Muscle layer of colon (tissue), 2 donors: ENCODE results near the gene RSPH1.

Experiments used
- H3K27ac ChIP-seq: one replicate; pipeline ENCODE4 v1.7.0; 2013; ENCODE audit warnings: low read depth, mild to moderate bottlenecking, low read length, moderate library complexity
- H3K27me3 ChIP-seq, 2 donors: one replicate each; pipeline ENCODE4 v1.7.0; 2013; ENCODE audit warnings: low read length in 2 of 2, mild to moderate bottlenecking in 2 of 2; ENCODE audit not compliant: insufficient read depth in 2 of 2, control insufficient read depth in 1 of 2
- H3K36me3 ChIP-seq: one replicate; pipeline ENCODE4 v1.7.0; 2013; ENCODE audit warnings: mild to moderate bottlenecking, low read length; ENCODE audit not compliant: insufficient read depth
- H3K4me1 ChIP-seq: one replicate; pipeline ENCODE4 v1.7.0; 2013; ENCODE audit warnings: mild to moderate bottlenecking, low read length; ENCODE audit not compliant: insufficient read depth
- H3K4me3 ChIP-seq, 2 donors: one replicate each; pipeline ENCODE4 v1.7.0; 2013; ENCODE audit warnings: low read length in 2 of 2, low read depth in 1 of 2, mild to moderate bottlenecking in 1 of 2, moderate library complexity in 1 of 2
- H3K9ac ChIP-seq: one replicate; pipeline ENCODE4 v1.7.0; 2013; ENCODE audit warnings: low read length
- H3K9me3 ChIP-seq: one replicate; pipeline ENCODE4 v1.7.0; 2013; ENCODE audit warnings: mild to moderate bottlenecking, low read length
- donor health status: abdominal sarcoma.
- donor health status: Adenocarcinoma of cecum.

RSPH1 gene

DNA sequence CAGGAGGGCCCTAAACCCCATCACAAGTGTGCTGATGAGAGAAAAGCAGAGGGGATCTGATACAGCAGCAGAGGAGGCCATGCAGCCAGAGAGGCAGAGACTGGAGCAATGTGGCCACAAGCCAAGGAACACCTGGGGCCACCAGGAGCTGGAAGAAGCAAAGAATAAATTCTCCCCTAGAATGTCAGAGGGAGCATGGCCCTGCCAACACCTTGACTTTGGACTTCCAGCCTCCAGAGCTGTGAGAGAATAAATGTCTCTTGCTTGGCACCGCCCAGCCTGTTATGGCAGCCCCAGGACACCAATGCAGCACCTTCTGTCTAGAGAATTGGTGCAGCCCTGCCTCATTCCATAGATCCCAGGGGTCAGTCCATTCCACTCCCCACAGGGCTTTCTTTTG is 67.0 kb downstream of the RSPH1 start:
- Histone ChIP-seq H3K4me3 (no peak overlapping the region), H3K9ac (no peak overlapping the region), H3K36me3 (no peaks in the 10 kb centered on the region), H3K27me3 (peaks cover 0 to 6% of the 10 kb centered on the region in 2 donors), H3K9me3 (peaks cover 10% of the 10 kb centered on the region), H3K27ac (no peak overlapping the region), H3K4me1 (no peaks in the 10 kb centered on the region)

DNA sequence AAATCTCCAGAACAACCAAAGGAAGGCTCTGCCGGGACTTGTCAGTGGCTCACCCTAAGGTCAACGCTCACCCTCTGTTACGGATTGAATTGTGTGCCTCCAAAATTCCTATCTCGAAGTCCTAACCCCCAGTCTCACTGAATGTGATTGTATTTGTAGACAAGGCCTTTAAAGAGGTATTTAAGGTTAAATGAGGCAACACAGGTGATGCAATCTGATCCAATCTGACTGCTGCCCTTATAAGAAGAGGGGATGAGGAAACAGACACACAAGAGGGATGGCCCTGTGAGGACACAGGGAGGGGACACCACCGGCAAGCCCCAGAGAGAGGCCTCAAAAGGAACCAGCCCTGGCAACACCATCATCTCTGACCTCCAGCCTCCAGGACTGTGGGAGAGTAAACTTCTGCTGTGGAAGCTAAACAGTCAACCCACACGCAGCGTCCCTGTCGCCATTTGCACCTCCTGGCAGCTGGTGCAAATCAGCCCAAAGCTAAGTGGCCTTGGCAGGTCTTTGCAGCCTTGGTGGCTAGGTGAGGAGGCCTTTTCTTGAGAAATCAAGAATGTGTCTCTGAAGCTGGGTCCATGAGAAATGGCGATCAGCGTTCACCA is 68.1 kb downstream of the RSPH1 start:
- H3K4me1 ChIP-seq = no peaks in the 10 kb centered on the region

DNA sequence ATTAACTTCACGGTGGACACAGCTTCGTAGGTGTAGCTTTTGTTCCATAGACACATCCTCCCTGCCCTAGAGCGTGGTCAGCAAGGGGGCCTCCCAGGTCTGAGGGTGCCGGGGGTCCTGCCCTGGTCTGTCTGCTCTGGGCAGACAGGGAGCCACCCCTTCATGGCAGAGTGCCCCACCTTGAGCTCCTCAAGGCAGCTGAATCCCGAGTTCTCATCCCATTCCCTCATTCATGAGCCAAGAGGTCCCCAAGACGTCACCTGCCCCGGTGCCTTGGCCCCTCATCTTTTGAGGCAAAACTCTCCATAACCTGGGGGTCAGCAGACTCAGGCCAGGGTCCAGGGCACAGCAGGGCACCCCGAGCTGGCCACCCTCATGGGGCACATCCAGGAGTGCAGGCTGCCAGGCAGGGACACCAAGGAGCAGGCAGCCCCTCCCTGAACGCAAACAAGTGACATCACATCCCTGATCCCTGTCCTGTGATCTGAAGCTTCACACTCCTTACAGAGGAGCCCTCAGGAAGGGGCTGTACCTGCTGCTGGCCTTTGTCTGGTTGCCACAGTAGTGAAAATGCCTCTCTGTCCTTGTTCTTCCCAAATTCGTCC is 69.0 kb downstream of the RSPH1 start:
- Histone ChIP-seq H3K36me3 (no peaks in the 10 kb centered on the region), H3K9me3 (peaks cover under 1% of the 10 kb centered on the region), H3K9ac (no peak overlapping the region), H3K27me3 (peaks cover 0 to 6% of the 10 kb centered on the region in 2 donors), H3K4me3 (no peak overlapping the region), H3K4me1 (no peaks in the 10 kb centered on the region), H3K27ac (no peak overlapping the region)

More for the DNA sequence above, 68.1 kb downstream of the RSPH1 start:
- Histone ChIP-seq H3K9ac (no peak overlapping the region), H3K9me3 (peaks cover 10% of the 10 kb centered on the region), H3K27me3 (peaks cover 0 to 6% of the 10 kb centered on the region in 2 donors), H3K4me3 (no peak overlapping the region), H3K36me3 (no peaks in the 10 kb centered on the region), H3K27ac (no peak overlapping the region)

DNA sequence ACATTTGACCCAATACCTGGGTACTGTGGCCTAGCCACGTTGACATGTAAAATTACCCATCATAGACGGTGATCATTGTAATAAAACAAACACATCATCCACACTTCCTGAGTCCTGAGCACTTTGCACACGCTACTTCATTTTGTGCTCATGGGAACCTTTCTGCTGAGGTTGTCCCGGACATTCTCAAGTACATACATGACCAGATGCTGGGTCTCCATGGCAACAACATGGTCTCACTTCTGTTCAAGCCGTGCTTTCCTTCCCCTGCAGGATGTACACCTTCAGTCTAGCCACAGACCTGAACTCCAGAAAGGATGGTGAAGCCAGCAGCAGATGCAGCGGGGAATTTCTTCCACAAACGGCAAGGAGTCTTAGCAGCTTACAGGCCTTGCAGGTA is 69.6 kb downstream of the RSPH1 start:
- no peaks in the 10 kb centered on the region for H3K36me3 ChIP-seq
- no peaks in the 10 kb centered on the region for H3K9me3 ChIP-seq
- H3K27me3 ChIP-seq = peaks cover 0 to 6% of the 10 kb centered on the region in 2 donors
- no peak overlapping the region for H3K9ac ChIP-seq
- H3K27ac ChIP-seq = no peak overlapping the region
- H3K4me3 ChIP-seq = no peak overlapping the region
- no peaks in the 10 kb centered on the region for H3K4me1 ChIP-seq

DNA sequence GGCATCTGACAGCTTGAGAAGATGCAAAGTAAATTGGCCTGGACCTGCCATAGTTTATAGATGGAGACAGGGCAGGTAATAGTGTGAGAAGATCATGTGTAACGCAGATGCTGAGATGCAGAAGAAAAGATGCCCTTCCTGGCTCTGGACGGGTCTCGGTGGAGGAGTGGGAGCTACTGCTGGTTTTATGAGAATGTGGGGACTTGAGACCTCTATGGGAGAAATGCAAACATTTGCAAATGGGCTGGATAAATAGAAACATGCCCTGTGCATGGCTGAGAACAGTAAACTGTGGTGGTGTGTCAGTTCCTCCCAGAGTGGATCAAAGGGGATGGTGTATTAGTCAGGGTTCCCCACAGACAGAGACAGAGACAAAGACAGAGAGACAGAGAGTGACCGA is 70.4 kb downstream of the RSPH1 start:
- peaks cover 0 to 6% of the 10 kb centered on the region in 2 donors for H3K27me3 ChIP-seq

DNA sequence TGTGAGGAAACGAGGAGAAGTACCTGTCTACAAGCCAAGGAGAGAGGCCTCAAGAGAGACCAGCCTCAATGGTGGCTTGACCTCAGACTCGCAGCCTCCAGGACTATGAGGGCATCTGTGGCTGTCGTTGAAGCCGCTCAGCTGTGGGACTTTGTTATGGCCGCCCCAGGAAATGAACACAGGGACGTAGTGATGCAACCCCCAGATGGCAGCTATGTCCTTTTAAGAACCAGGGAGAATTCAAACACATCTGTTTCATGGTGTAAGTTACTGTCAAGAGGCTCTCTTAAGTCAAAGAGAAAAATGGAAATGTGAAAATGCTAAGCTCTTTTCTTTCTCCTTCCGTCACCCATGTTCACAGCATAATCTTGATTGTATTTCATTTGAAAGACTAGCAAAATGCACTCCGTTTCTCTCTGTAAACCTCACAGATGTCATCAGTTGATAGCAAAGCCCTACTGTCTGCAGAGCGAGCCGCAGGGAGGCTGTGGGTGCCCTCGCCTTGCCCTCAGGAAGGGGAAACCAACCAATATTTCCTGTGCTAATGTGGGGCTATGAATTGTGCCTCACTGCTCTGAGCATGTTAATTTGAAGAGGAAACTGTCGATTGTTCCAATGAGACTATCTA is 71.0 kb downstream of the RSPH1 start:
- Histone ChIP-seq H3K27me3 (peaks cover 0 to 6% of the 10 kb centered on the region in 2 donors), H3K4me3 (no peak overlapping the region), H3K9ac (no peak overlapping the region), H3K4me1 (no peaks in the 10 kb centered on the region), H3K27ac (no peak overlapping the region), H3K9me3 (no peaks in the 10 kb centered on the region), H3K36me3 (no peaks in the 10 kb centered on the region)

More for the DNA sequence above, 70.4 kb downstream of the RSPH1 start:
- no peaks in the 10 kb centered on the region for H3K36me3 ChIP-seq
- no peaks in the 10 kb centered on the region for H3K9me3 ChIP-seq
- no peak overlapping the region for H3K9ac ChIP-seq
- H3K4me3 ChIP-seq = no peak overlapping the region
- no peaks in the 10 kb centered on the region for H3K4me1 ChIP-seq
- H3K27ac ChIP-seq = no peak overlapping the region

DNA sequence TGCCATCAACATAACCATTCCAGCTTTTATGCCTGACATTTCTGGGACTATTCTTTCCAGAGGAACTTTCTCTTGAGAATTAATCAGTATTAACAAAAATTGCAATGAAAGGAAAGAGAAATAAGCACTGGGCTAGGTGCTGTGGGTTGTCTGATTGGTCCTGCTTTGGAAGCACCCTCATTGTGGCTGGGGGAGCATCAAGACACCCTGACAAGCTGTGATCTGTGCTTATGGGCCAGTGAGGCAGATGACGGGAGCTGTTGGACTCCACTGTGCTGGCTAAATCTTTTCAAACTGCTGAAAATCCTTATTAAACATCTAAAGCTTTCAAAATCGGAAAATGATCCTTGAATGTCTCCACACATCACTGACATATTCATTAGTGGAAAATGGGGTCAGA is 72.3 kb downstream of the RSPH1 start:
- Histone ChIP-seq H3K9ac (no peak overlapping the region), H3K36me3 (no peaks in the 10 kb centered on the region), H3K4me1 (no peaks in the 10 kb centered on the region), H3K27ac (no peak overlapping the region), H3K27me3 (peaks cover 0 to 6% of the 10 kb centered on the region in 2 donors), H3K4me3 (no peak overlapping the region), H3K9me3 (no peaks in the 10 kb centered on the region)

DNA sequence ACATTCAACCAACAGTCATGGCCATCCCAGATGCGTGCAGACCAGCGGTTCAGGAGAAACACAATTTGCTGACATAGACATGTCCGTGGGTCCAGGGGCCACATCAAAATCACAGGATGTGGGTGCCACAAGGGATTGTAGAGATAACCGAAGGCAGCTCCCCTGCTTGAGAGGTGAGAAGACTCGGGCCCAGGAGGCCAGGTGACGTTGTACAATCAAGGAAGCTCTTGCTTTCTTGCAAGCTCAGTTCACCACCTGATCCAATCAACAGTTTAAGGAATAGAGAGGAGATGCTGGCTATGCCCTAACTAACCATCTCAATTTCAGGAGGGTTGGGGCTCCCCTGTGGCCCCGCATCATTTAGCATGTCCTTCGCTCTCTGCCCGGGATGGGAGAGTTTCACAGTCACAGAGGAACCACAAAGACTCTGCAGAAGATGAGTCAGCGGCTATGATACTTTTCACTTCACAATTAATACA is 72.8 kb downstream of the RSPH1 start:
- H3K9me3 ChIP-seq = no peaks in the 10 kb centered on the region
- H3K36me3 ChIP-seq = no peaks in the 10 kb centered on the region
- no peak overlapping the region for H3K4me3 ChIP-seq
- H3K27ac ChIP-seq = no peak overlapping the region
- peaks cover 0 to 6% of the 10 kb centered on the region in 2 donors for H3K27me3 ChIP-seq
- no peaks in the 10 kb centered on the region for H3K4me1 ChIP-seq
- no peak overlapping the region for H3K9ac ChIP-seq
